Peyer's patch (tissue), 4 donors: ENCODE results near the gene GRID2.

Experiments
- POLR2A ChIP-seq, 2 donors: fragments of 450-650 bp; IDR thresholded peaks; one replicate each; pipeline ENCODE4 v1.5.1; 2017; ENCODE audit warnings: antibody characterized with exemption in 2 of 2, mild to moderate bottlenecking in 2 of 2, moderate library complexity in 2 of 2
- TF ChIP-seq, protein P1 (sequence below), 6 experiments: fragments of 450-650 bp in 4 of 6; fragments of 200-600 bp in 2 of 6; sonication (generic) in 1 of 6; IDR thresholded peaks; one replicate each; pipeline ENCODE4 v1.5.1; 2017 to 2019; ENCODE audit warnings: antibody characterized with exemption in 6 of 6, mild to moderate bottlenecking in 3 of 6, moderate library complexity in 1 of 6

- TF ChIP-seq, protein P1, sequence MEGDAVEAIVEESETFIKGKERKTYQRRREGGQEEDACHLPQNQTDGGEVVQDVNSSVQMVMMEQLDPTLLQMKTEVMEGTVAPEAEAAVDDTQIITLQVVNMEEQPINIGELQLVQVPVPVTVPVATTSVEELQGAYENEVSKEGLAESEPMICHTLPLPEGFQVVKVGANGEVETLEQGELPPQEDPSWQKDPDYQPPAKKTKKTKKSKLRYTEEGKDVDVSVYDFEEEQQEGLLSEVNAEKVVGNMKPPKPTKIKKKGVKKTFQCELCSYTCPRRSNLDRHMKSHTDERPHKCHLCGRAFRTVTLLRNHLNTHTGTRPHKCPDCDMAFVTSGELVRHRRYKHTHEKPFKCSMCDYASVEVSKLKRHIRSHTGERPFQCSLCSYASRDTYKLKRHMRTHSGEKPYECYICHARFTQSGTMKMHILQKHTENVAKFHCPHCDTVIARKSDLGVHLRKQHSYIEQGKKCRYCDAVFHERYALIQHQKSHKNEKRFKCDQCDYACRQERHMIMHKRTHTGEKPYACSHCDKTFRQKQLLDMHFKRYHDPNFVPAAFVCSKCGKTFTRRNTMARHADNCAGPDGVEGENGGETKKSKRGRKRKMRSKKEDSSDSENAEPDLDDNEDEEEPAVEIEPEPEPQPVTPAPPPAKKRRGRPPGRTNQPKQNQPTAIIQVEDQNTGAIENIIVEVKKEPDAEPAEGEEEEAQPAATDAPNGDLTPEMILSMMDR (IDR thresholded peaks at IDR 0.05): no peak
- TF ChIP-seq POLR2A (IDR thresholded peaks at IDR 0.05): no peak
Measured at GRCh38 chr4:92359491-92359890, 55.7 kb downstream of the GRID2 start.
